HG03135 (cell line): ENCODE results near the gene CSF1R.
"Not testable (repeated sequence)": the region's sequence is repeated elsewhere in the genome, so short reads cannot be mapped to it uniquely, and the experiment has no call there.

Source experiments
- ATAC-seq: cut with Tn5 transposase; IDR thresholded peaks from one replicate; pipeline ENCODE4 v1.9.1; 2021; ENCODE audit warnings: mild to moderate bottlenecking, moderate library complexity; ENCODE audit not compliant: unreplicated experiment

The CSF1R gene

GRCh38 chr5:150057511-150057910, 28.8 kb downstream of the CSF1R start:
- no peak for ATAC-seq

GRCh38 chr5:150057052-150057451, 29.3 kb downstream of the CSF1R start:
- ATAC-seq = no peak

- no peak for ATAC-seq
Measured at GRCh38 chr5:150056075-150056443, 30.3 kb downstream of the CSF1R start.

GRCh38 chr5:150055326-150056074, 30.9 kb downstream of the CSF1R start:
- ATAC-seq = no peak

- no peak for ATAC-seq
Measured at GRCh38 chr5:150054569-150054968, 31.8 kb downstream of the CSF1R start.

GRCh38 chr5:150053713-150054392, 32.5 kb downstream of the CSF1R start:
- no peak for ATAC-seq

- no peak for ATAC-seq
Measured at GRCh38 chr5:150052956-150053712, 33.2 kb downstream of the CSF1R start.

- no peak for ATAC-seq
Measured at GRCh38 chr5:150052226-150052955, 34.0 kb downstream of the CSF1R start.

- ATAC-seq = no peak
Measured at GRCh38 chr5:150051657-150052195, 34.6 kb downstream of the CSF1R start.

GRCh38 chr5:150050172-150050811, 36.1 kb downstream of the CSF1R start:
- not testable (repeated sequence) for ATAC-seq

GRCh38 chr5:150046031-150046430, 40.3 kb downstream of the CSF1R start:
- no peak for ATAC-seq

- no peak for ATAC-seq
Measured at GRCh38 chr5:150045549-150045948, 40.8 kb downstream of the CSF1R start.

- ATAC-seq = no peak
Measured at GRCh38 chr5:150044712-150045111, 41.6 kb downstream of the CSF1R start.

- no peak for ATAC-seq
Measured at GRCh38 chr5:150044329-150044681, 42.0 kb downstream of the CSF1R start.

- no peak for ATAC-seq
Measured at GRCh38 chr5:150043657-150044328, 42.6 kb downstream of the CSF1R start.

GRCh38 chr5:150042459-150042858, 43.9 kb downstream of the CSF1R start:
- ATAC-seq = no peak

- ATAC-seq = no peak
Measured at GRCh38 chr5:150038547-150038946, 47.8 kb downstream of the CSF1R start.

- ATAC-seq = no peak
Measured at GRCh38 chr5:150036513-150036912, 49.8 kb downstream of the CSF1R start.

- ATAC-seq = peak; percentile 65
Measured at GRCh38 chr5:150035139-150035895, 51.0 kb downstream of the CSF1R start.
